Upper lobe of left lung (tissue), 4 donors: ENCODE measurements around the gene BPHL.

ENCODE experiments used
- CTCF ChIP-seq, 6 experiments: fragments of 450-650 bp in 4 of 6; fragments of 200-600 bp in 2 of 6; sonication (generic) in 2 of 6; IDR thresholded peaks; one replicate each; pipeline ENCODE4 v1.5.1; 2016 to 2019; ENCODE audit warnings: antibody characterized with exemption in 6 of 6
- EP300 ChIP-seq, 4 donors: sonication (generic); formaldehyde crosslinking; IDR thresholded peaks; one replicate each; pipeline ENCODE4 v1.5.1; 2017; ENCODE audit warnings: antibody characterized with exemption in 4 of 4, control low read depth in 2 of 4
- POLR2A ChIP-seq, 4 donors: fragments of 450-650 bp; IDR thresholded peaks; one replicate each; pipeline ENCODE4 v1.5.1; 2016 to 2017; ENCODE audit warnings: antibody characterized with exemption in 4 of 4, mild to moderate bottlenecking in 2 of 4

GRCh38 chr6:3120765-3121089, 2.2 kb downstream of the BPHL start:
- TF ChIP-seq POLR2A (IDR thresholded peaks at IDR 0.05) = no peak
- TF ChIP-seq CTCF (IDR thresholded peaks at IDR 0.05) = no peak
- TF ChIP-seq EP300 (IDR thresholded peaks at IDR 0.05) = no peak
